ENCODE measurements around the gene BCAS1.
"Not testable (repeated sequence)": the region's sequence is repeated elsewhere in the genome, so short reads cannot be mapped to it uniquely, and the experiment has no call there.

Gene BCAS1

GRCh38 chr20:54013471-54013870, 56.9 kb downstream of the BCAS1 start:
- DNase-seq, result no peak

DNA sequence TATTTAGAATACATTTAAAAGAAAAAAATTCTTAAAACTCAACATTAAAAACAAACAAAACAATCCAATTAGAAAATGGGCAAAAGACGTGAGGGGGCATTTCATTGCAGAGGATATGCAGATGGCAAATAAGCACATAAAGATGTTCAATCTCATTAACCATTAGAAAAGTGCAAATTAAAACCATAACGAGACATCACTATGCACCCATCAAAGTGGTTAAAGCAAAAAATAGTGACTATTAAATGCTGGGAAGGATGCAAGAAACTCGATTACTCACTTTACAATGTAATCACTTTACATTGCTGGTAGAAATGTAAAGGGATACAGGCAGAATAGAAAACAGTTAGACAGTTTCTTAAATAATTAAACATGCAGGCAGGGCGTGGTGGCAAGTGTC, 59.0 kb downstream of the BCAS1 start:
- no peak for DNase-seq

DNA sequence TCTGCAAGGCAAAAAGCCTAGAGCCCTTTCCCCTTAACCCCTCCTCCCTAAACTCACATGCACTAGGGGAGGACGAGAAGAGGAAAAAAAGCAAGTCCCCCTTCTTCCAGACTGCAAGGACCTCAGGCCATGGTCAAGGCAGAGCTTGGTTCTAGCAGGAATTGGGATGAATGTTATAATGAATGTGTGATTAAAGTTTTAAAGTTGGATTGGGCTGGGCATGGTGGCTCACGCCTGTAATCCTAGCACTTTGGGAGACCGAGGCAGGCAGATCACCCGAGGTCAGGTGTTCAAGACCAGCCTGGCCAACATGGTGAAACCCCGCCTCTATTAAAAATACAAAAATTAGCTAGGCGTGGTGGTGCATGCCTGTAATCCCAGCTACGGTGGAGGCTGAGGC, 64.2 kb downstream of the BCAS1 start:
- not testable (repeated sequence) for DNase-seq

- DNase-seq, result no peak
These were observed 64.9 kb downstream of the BCAS1 start for GRCh38 chr20:54005524-54005923.

- no peak for DNase-seq
These were observed 65.9 kb downstream of the BCAS1 start for GRCh38 chr20:54004445-54004844.

DNA sequence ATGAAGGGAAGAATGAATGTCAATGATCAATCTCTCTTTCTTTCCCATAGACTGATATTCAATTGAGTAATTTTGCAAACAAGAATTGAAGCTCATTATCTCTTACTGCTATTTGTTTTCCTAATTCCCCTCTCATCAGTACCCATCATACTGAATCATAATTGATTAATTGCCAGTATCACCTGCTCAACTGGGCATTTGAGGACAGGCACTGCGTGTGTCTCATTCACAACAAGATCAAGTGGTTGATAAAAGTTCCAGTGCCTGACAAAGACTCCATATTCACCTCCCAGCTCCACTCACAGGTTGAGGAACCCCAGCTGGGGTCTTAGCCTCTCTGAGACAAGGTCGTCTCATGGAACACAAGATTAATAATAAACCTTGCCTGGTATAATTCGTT, 67.7 kb downstream of the BCAS1 start:
- DNase-seq, result no peak

DNA sequence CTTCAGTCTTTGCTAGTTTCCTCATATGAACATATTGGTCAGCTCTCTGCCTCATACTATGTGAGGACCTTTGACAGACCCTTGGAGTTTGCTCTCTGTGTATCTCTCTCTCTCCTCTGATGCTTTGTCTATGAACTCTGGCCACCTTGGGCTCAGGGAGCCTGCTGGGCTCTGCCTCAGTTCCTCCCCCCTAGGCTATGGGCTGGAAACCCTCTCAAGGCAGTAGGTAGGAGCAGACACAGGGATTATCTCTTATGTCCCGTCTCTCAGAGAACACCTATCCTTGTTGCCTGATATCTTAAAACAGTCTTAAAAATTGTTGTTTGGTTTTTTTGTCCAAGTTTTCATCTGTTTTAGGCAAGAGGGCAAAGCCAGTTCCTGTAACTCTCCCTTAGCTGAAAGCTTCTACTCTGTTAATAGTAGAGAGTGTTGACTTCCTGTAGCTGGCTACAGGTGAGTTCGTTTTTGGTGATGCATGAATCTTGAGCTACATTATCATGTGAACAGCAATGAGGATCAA, 68.3 kb downstream of the BCAS1 start:
- no peak for DNase-seq

DNA sequence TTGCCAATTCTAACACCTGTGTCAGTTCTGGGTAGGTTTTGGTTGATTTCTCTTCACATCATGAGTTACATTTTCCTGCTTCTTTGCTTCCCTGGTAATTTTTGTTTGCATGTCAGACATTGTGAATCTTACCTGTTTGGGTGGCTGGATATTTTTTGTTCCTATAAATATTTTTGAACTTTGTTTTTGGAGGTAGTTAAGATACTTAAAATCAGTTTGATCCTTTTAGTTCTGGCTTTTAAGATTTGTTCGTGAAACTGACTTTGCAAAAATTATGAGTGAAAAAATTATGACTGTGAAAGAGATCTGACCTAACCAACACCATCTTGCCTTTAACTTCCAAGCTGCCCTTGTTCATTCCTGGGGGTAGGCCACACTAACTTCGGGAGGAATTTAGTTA, 69.5 kb downstream of the BCAS1 start:
- no peak for DNase-seq

DNA sequence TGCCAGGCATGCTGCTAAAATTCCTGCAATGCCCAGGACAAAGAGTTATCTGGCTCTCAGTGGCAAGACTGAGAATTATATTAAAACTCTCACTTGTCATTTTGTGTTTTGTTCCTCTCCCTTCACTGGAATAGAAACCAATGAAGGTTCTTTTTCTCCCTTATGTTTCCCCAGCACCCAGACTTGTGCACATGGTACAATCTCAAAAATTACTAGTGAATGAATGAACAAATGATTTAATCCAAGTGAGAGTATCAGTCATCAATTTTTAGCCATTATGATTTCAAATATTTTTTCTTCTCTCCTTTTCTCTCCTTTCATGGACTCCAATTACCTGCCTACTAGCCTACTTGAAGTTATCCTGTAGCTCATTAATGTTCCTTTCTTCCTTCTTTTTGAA, 70.1 kb downstream of the BCAS1 start:
- DNase-seq, result no peak

DNA sequence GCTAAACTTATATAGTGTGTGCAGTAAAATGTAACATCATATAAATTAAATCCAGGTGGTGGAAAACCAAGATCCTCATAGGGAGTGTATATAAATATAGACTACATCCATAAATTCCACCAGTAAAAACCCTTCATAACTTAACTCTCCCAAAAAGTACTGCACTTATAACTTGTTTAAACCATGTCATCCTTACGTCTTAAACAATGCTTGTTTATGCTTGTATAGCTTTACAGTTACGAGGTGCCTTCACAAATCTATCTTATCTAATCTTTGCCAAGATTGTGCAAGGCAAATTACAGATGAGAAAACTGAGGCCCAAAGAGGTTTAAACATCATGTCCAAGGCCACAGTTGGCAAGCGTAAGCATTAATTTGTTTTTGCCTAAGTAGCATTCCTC, 71.3 kb downstream of the BCAS1 start:
- DNase-seq, result no peak

DNA sequence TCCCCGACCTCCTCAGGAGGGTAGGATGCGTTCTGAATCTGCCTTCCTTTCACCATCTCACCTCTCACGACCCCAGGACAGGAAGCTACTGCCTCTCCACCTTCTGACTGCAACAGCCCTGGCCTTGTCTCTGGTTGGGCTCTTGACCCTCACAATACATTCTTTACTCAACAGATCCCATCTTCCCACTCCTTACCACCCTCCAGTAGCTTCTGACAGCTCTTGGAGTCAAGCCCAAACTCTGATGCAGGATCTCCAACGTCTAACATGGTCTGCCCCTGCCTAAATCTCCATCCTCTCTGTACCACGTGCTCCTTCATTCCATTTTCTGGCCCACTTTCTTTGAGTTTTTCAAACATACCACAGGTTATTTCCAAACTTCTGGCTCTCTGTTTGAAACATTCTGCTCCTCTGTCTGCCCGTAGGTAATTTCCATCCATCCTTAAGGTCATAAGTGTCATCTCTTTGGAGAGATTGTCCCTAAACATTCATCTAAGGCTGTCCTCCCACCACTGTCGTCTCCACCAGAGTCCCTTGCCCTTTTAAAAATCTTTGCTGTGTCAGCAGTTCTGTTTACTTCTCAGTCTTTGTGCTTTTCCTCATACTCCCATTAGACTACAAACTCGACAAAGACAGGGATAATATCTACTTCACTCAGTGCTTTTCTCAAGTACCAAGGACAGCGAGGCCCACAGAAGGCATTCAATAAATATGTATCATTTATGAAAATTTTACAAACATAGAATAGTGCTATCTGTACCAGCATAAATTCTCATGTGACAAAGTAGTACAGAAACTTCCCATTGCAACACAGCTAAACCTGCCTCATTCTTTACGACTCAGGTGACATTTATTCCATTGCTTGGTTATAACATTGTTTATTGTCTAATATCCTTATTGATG, 73.6 kb downstream of the BCAS1 start:
- DNase-seq, result no peak

GRCh38 chr20:53995949-53996348, 74.4 kb downstream of the BCAS1 start:
- DNase-seq, result no peak

- DNase-seq, result no peak
These were observed 76.3 kb downstream of the BCAS1 start for GRCh38 chr20:53994088-53994487.

- no peak for DNase-seq
These were observed 77.1 kb downstream of the BCAS1 start for GRCh38 chr20:53993310-53993709.

GRCh38 chr20:53990768-53991450, 79.5 kb downstream of the BCAS1 start:
- DNase-seq, result no peak

GRCh38 chr20:53990003-53990402, 80.4 kb downstream of the BCAS1 start:
- DNase-seq, result no peak

GRCh38 chr20:53989401-53989800, 81.0 kb downstream of the BCAS1 start:
- DNase-seq, result no peak

DNA sequence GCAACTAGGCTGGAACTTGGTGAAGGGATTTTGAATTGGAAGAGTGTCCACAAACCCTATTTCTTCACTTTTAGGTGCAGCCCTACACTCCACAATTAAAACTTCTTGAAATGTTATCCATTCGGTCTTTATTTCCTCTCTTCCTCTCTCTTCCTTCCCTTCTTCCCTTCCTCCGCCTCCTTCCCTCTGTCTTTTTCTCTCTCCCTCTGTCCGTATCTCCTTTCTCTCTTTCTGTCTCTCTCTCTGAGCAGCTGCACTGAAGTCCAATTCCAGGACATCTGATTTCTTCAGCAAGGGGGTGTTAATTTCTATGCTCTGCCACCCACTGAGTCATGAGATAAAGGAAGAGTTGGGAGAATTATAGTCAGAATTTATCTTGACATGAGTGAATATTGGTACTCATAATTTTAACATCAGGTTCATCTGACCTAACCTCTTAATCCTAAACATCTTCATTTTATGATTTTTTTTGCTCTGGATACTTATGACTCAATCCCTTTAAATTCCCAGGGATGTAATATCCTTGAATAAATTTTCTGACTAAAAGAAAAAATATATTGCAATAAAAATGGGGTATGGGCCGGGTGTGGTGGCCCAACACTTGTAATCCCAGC, 84.2 kb downstream of the BCAS1 start:
- DNase-seq, result no peak

DNA sequence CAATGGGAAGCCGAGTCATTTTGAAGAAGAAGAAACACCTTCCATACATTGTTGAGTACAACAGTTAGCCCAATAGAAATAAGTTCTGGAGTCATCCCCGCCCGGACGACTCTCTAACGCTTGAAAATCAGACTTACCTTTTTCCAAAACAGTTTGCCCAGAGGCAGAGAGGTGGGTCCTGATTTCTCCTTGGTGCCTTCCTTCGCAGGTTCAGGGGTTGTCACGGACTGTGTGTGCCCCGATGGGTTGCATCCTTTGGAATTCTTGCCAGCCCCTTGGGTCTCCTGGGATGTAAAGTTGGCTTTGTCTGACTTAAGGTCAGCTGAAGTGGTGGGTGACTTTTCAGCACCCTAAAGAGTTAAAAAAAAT, 85.3 kb downstream of the BCAS1 start:
- no peak for DNase-seq

DNA sequence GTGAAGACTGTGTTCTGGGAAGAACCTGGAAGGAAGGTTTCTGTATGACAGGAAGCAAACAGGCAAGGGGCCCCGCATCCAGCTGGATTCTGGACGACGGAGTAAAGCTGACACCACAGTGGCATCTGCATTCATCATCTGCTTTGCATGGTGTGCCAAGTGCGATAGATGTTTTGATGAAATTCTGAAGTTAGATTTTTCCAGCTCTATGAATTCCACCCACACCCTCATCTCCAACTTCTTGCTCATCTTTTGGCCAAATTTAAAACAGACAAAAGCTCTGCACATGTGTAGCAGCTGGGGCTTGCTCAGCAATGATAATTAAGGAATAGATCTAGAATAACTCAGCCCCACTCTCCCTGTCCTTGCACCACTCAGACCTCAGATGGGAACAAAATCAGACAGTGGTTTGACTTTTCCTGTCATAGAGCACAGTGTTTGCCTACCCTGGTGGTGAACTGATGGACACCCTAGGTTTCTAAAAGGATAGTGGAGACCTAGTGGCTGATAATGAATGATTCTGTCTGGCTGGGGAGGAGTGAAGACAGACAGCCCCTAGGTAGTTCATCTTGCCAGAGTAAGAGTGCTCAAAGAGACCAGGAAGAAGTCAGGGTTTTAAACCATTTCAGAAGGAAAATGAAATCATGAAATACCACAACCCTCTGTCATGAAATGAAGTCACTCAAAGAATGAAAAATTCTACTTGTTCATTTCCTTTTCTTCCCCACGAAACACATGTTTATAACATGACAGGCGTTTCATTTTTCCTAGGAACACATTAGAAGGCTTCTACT, 85.8 kb downstream of the BCAS1 start:
- no peak for DNase-seq

- no peak for DNase-seq
These were observed 87.0 kb downstream of the BCAS1 start for GRCh38 chr20:53983401-53983800.

DNA sequence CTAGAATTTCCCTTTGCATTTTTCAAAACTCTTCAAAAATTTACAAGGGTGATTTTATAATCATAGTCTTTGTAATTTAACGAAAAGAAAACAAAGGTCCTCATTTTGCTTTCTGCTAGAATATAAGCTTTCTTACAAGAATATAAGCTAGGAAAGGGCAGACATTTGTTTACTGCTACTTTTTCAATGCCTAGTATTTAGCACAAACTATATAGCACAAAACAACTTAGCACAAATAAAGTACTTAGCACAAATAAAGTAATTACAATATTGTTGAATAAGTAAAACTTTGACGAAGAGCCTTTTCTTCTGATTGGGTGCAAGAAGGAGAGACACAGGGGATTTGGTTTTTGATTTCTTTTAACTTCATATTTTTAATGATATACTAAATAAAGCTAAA, 87.8 kb downstream of the BCAS1 start:
- DNase-seq, result no peak
